Thoracic aorta (tissue), 2 donors: ENCODE results near the gene CCDC195. TPM values are rescaled to one million over a fixed set of nuclear protein-coding genes. Genes with fewer than 3 reads are reported as not detected.

Source experiments
- ATAC-seq: fragments of 150-250 bp; one replicate; pipeline ENCODE4 v1.8.0; 2017; ENCODE audit warnings: low read depth; ENCODE audit not compliant: insufficient number of reproducible peaks, low FRiP score
- DNase-seq: peaks from one replicate; pipeline ENCODE4 v3.0.0-alpha.2; 2020; ENCODE audit warnings: low spot score
- H3K27ac ChIP-seq, 2 donors: fragments of 200-600 bp; sonication (generic); 1 replicate in 1 of 2; 2 replicates in 1 of 2; pipeline ENCODE4 v1.5.1; 2016; ENCODE audit warnings: mild to moderate bottlenecking in 2 of 2, moderate library complexity in 2 of 2
- H3K27me3 ChIP-seq: fragments of 200-600 bp; sonication (generic); replicated peaks from 2 replicates; pipeline ENCODE4 v1.6.0; 2016; ENCODE audit warnings: mild to moderate bottlenecking; ENCODE audit not compliant: insufficient read depth
- H3K36me3 ChIP-seq: fragments of 200-600 bp; sonication (generic); one replicate; pipeline ENCODE4 v1.5.1; 2016
- H3K4me1 ChIP-seq, 2 donors: fragments of 200-600 bp; sonication (generic); 1 replicate in 1 of 2; 2 replicates in 1 of 2; pipeline versions ENCODE4 v1.5.1 to v1.6.0; 2016; ENCODE audit warnings: low read depth in 2 of 2, mild to moderate bottlenecking in 1 of 2; ENCODE audit not compliant: control insufficient read depth in 1 of 2
- H3K4me3 ChIP-seq: fragments of 200-600 bp; sonication (generic); 2 replicates; pipeline ENCODE4 v1.5.1; 2016; ENCODE audit warnings: mild to moderate bottlenecking
- H3K9me3 ChIP-seq: fragments of 200-600 bp; sonication (generic); 2 replicates; pipeline ENCODE4 v1.5.1; 2016
- CTCF ChIP-seq: fragments of 200-600 bp; sonication (generic); IDR thresholded peaks from one replicate; pipeline ENCODE4 v1.5.1; 2019; ENCODE audit warnings: antibody characterized with exemption
- total RNA-seq, 2 donors: library from RNA; depleted of rRNA; stranded (reverse); fragments of >200 nt; gene quantifications; one replicate each; pipeline versions ENCODE4 v1.1.0 to v1.2.3, GENCODE V29; 2016

The CCDC195 gene
- total RNA-seq, 2 donors from 2014 or later, result not detected

- ATAC-seq (no peak), DNase-seq (no peak)
- Histone ChIP-seq H3K27me3 (no peaks in the 10 kb centered on the region), H3K4me3 (no peak overlapping the region), H3K9me3 (peaks cover 5% of the 10 kb centered on the region), H3K36me3 (no peaks in the 10 kb centered on the region), H3K4me1 (no peaks in the 10 kb centered on the region), H3K27ac (no peak overlapping the region)
- no peak for TF ChIP-seq CTCF
Observed at GRCh38 chr2:224731665-224732064, 15.5 kb upstream of the CCDC195 start.

GRCh38 chr2:224729435-224729834, 13.3 kb upstream of the CCDC195 start:
- no peak for DNase-seq
- no peak for ATAC-seq
- no peaks in the 10 kb centered on the region for H3K36me3 ChIP-seq
- no peaks in the 10 kb centered on the region for H3K9me3 ChIP-seq
- no peak overlapping the region for H3K4me3 ChIP-seq
- H3K27ac ChIP-seq, result no peak overlapping the region
- no peaks in the 10 kb centered on the region for H3K27me3 ChIP-seq
- TF ChIP-seq CTCF, result no peak
- H3K4me1 ChIP-seq, result no peaks in the 10 kb centered on the region

GRCh38 chr2:224724331-224724730, 8.2 kb upstream of the CCDC195 start:
- DNase-seq (no peak), ATAC-seq (no peak)
- Histone ChIP-seq H3K27me3 (no peaks in the 10 kb centered on the region), H3K4me1 (no peaks in the 10 kb centered on the region), H3K9me3 (no peaks in the 10 kb centered on the region), H3K4me3 (no peak overlapping the region), H3K36me3 (no peaks in the 10 kb centered on the region), H3K27ac (no peak overlapping the region)
- TF ChIP-seq CTCF, result no peak

- Histone ChIP-seq H3K36me3 (no peaks in the 10 kb centered on the region), H3K4me3 (no peak overlapping the region), H3K4me1 (no peaks in the 10 kb centered on the region), H3K9me3 (no peaks in the 10 kb centered on the region), H3K27me3 (no peaks in the 10 kb centered on the region), H3K27ac (no peak overlapping the region)
- ATAC-seq (no peak), DNase-seq (no peak)
- TF ChIP-seq CTCF, result no peak
Observed at GRCh38 chr2:224723586-224724217, 7.5 kb upstream of the CCDC195 start.

- Histone ChIP-seq H3K4me1 (no peaks in the 10 kb centered on the region), H3K27me3 (no peaks in the 10 kb centered on the region), H3K4me3 (no peak overlapping the region), H3K27ac (no peak overlapping the region), H3K36me3 (no peaks in the 10 kb centered on the region), H3K9me3 (no peaks in the 10 kb centered on the region)
- ATAC-seq, result no peak
- no peak for TF ChIP-seq CTCF
- DNase-seq, result no peak
Observed at GRCh38 chr2:224722770-224723169, 6.6 kb upstream of the CCDC195 start.
